NB4 (cell line): ENCODE data around the gene ABCA10.
"Not testable (repeated sequence)": the region's sequence is repeated elsewhere in the genome, so short reads cannot be mapped to it uniquely, and the experiment has no call there.

Source experiments
- DNase-seq: peaks from one replicate; pipeline ENCODE4 v3.0.0; 2010; ENCODE audit warnings: low read depth
- H3K4me3 ChIP-seq: one replicate; pipeline ENCODE4 v1.5.1; 2011; ENCODE audit warnings: mild to moderate bottlenecking, low read depth, low read length, moderate library complexity
- CTCF ChIP-seq: IDR thresholded peaks from one replicate; pipeline ENCODE4 v1.5.1; 2012; ENCODE audit warnings: low read depth, low read length
- MAX ChIP-seq: IDR thresholded peaks from 2 replicates; pipeline ENCODE4 v1.6.1; 2011; ENCODE audit warnings: low read depth, low read length
- MYC ChIP-seq: IDR thresholded peaks from 2 replicates; pipeline ENCODE4 v1.6.1; 2011; ENCODE audit warnings: low read depth, low read length
- POLR2A ChIP-seq: IDR thresholded peaks from 2 replicates; pipeline ENCODE4 v1.6.1; 2011; ENCODE audit warnings: mild to moderate bottlenecking; ENCODE audit not compliant: insufficient read length; ENCODE audit errors: extremely low read depth

ABCA10 gene

GRCh38 chr17:69173118-69173517 lies 55.5 kb downstream of the ABCA10 start:
- TF ChIP-seq MAX: no peak
- no peak for TF ChIP-seq CTCF
- TF ChIP-seq MYC: no peak
- no peak overlapping the region for H3K4me3 ChIP-seq
- no peak for DNase-seq

- H3K4me3 ChIP-seq: no peak overlapping the region
- no peak for TF ChIP-seq MYC
- TF ChIP-seq MAX: no peak
- no peak for TF ChIP-seq POLR2A
- no peak for TF ChIP-seq CTCF
- peak; percentile 42 for DNase-seq
Measured at GRCh38 chr17:69170377-69170776, 58.2 kb downstream of the ABCA10 start.

- DNase-seq, H3K4me3 ChIP-seq: not testable (repeated sequence)
Measured at GRCh38 chr17:69168642-69169041, 60.0 kb downstream of the ABCA10 start.

- no peak for DNase-seq
- H3K4me3 ChIP-seq: no peak overlapping the region
- TF ChIP-seq MYC: no peak
- no peak for TF ChIP-seq MAX
- no peak for TF ChIP-seq POLR2A
- TF ChIP-seq CTCF: no peak
Measured at GRCh38 chr17:69166957-69167356, 61.7 kb downstream of the ABCA10 start.

- no peak for DNase-seq
- no peak for TF ChIP-seq MAX
- TF ChIP-seq MYC: no peak
- no peak for TF ChIP-seq POLR2A
- TF ChIP-seq CTCF: no peak
- H3K4me3 ChIP-seq: no peak overlapping the region
Measured at GRCh38 chr17:69164206-69164605, 64.4 kb downstream of the ABCA10 start.

GRCh38 chr17:69159418-69159817 lies 69.2 kb downstream of the ABCA10 start:
- DNase-seq: no peak
- TF ChIP-seq MYC (no peak), POLR2A (no peak), MAX (no peak), CTCF (no peak)
- no peak overlapping the region for H3K4me3 ChIP-seq

- TF ChIP-seq POLR2A: no peak
- no peak for TF ChIP-seq CTCF
- TF ChIP-seq MAX: no peak
- TF ChIP-seq MYC: no peak
- no peak overlapping the region for H3K4me3 ChIP-seq
- DNase-seq: no peak
Measured at GRCh38 chr17:69154267-69154666, 74.4 kb downstream of the ABCA10 start.
